SK-N-DZ (cell line): Measurements from ENCODE around the gene CYP2W1.
A peak's percentile ranks its signal among the peaks of the same experiment; 100 is the strongest.
"Not testable (repeated sequence)": the region's sequence is repeated elsewhere in the genome, so short reads cannot be mapped to it uniquely, and the experiment has no call there.

Experiments used
- DNase-seq: peaks from one replicate; pipeline ENCODE4 v3.0.0-alpha.2; 2015; ENCODE audit warnings: low spot score

Gene CYP2W1

DNA sequence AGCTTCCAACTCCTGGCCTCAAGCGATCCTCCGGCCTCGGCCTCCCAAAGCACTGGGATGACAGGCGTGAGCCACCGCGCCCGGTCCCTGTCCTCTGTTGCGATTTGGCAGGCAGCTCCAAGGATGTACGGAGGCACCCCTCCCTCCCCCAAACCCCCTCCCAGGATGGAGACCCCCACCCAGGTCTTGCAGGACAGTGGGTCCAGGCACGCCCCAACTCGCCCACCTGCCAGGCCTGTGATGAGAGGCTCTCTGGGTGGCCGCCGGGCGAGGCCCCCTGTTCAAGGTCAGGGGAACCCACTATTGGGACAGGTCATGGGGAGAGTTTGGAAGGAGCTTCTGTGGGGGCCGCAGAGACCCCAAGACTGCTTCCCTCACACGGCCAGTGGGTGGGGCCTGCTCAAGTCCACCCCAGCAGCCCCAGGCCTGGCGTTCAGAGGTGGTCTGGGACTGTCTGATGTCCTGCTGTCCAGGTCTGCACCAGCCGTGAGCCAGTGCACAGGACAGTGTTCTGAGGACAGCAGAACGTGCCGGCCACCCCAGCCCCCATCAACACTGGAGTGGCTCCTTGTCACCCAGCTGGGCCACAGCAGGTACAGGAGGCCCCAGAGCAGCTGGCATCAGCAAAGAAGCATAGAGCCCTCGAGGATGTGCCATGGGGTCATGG lies 31.0 kb upstream of the CYP2W1 start:
- no peak for DNase-seq

DNA sequence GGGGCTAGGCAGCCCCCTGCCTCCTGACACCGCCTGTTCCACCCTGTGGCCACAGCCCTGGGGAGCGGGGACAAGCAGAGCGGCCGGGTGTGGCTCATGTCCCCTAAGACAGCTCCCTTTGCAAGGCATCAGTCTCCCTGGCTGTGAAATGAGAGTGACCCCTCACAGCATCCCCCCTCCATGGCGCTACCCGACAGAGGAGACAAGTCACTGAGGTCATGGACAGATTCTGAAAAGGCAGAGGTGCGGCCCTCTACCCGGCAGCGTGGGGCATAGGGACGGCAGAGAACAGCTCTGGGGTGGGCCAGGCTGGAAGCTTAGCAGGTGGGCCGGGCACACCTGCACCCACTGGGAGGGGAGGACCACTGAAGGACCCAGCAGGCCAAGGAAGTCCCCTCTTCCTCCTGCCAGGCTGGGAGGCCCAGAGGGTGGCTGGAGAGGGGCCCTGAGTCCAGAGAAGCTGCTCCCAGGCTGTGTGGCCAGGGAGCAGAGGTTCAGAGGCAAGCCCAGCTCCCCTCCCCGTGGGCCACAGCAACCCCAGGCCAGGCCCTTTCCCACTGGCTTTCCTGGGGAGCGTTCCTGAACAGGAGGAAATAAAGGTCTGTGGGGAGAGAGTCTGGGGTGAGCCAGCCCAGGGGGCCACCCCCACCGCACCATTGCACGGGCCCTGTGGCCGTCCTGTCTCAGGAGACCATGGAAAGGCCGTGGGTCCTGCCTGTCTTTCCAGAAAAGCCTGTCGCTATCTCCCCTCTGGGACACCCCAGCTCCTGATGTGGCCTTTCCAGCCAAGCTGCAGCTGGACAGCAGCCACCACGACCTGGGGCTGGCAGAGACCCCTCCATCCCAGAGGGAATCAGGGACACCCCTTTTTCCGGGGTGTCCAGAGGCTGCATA lies 30.2 kb upstream of the CYP2W1 start:
- no peak for DNase-seq

DNA sequence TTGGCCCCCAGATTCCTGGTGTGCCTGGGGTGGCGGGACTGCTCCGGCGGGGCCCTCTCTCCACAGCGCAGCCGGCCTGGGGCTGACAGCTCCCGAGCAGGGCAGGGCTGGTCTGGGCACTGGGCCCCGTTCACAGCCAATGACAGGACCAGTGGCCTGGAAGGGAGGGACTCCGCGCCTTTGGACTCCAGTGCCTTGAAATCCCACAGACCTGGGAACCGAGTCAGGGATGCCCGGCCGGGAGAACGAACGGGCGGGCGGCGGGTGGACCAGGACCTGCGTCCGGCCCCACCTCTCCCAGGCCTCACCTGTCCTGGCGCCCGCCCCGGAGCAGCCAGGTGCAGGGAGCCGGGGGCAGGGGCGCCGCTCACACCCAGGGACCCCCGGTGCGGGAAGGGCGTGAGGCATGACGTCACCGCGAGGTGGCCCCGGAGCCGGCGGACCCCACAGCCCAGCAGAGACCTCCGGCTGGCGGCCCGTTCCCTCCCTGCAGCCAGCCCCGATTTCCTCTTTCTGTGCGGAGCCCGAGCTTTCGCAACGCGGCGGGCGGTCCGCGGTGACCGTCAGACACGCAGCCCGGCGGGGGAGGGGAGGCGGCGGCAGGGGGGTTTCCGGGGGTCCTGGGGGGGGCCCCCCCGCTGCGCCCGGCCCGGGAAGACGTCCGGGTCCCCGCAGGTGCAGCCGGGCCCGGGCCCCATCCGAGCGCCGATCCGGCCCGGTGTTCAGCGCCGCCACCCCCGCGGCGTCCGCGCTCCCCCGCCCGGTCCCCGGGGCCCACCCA lies 29.2 kb upstream of the CYP2W1 start:
- peak; percentile 67 for DNase-seq

- DNase-seq, result no peak
Measured at GRCh38 chr7:954330-955238, 28.4 kb upstream of the CYP2W1 start, which contains the start of gene ADAP1. TSS of gene ADAP1 (minus strand) at chr7:954680. CDS start at chr7:954477, 203 bp downstream.

DNA sequence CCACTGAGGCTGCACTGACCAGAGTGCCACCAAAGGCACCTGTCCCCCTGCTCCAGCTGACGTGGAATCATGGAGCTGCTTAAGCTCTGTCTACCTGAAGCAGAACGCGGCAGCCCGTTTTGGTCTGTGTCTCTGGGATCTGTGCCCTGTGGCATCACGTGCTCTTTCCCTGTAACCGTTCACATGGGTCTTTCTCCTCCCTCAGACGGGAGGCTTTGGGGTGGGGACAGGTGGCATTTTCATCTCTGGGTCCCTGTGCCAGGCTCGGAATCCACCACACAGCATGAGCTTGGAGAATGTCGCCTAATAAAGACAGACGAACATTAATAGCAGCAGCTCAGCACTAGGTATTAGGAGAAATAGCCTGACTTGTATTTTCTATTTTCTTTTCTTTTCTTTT lies 26.9 kb upstream of the CYP2W1 start:
- DNase-seq, result no peak

DNA sequence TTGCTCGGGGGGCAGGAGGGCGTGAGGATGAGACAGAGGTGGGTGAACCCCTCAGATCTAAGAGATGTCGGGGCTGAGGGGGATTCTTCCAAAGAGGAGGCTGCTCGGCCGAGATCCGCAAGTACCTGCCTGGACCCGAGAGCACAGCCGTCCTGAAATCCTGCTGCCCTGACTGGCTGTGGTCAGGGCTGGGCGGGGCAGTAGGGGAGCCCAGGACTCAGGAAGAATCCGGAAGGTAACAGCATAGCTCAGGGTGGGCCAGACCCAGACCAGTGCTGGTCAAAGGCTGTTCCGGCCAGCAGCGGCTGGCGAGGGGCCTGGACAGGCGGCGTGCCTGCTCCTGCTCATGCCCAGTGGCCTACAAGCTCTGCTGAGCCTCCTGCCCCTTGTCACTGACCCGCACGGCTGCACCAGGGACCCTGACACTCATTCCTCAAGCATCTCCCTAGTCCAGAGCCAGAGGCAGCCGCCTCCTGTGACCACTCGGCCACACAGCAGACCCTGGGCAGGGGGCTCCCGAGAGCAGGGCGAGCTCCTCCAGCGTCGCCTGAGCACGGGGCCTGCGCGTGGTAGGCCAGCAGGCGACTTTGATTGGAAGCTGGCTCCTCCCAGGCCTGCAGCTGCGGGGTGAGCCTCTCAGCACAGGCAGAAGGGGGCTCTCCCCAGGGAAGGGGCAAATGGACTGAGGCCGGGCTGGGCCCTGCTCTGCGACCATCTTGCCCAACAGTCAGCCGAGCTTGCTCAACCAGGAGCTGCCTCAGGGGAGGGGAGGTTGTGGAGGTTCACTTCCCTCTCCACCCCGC lies 25.4 kb upstream of the CYP2W1 start:
- peak; percentile 91 for DNase-seq

DNA sequence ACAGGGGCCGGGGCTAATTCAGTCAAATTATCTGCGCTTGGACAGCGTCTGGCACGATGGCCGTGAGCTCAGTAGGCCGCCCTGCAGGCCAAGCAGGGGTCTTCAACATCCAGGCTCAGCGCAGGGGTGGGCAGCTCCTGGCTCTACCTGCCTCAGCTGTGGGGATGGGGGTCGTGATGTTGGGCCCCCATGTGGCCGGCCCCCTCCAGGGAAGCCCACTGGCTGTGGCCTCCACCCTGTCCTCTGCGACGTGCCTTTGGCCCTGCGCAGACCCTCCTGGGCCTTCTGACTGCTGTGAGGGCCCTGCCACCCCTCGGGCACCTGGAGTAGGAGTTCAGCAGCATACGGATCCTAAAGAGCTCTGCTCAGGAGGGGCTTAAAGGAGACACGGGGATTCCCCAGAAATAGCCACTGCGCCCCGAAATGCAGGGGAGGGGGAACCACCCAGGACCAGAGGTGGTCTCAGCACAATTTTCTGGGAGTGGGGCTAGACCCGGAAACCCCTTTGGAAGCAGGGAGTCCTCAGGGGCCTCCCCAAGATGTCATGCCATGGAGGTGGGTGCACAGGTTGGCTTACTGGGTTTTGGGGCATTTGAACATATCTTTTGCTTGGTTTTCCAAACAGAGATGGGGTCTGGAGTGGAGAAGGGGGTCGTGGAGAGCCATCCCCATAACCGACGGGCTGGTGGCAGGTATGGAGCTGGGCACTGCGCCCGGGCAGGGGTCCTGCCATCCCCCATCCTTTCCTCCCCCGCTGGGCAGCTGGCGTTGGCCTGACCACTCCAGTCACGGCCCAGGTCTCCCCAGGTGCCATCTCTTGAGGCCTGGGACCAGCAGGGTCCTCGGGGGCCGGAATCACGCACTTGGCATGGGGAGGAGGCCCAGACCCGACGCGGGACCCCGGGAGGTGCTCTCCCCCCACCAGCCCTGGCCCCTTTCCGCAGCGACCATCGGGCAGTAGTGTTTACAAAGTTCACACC lies 24.5 kb upstream of the CYP2W1 start:
- no peak for DNase-seq

- DNase-seq, result no peak
Measured at GRCh38 chr7:959271-959670, 23.7 kb upstream of the CYP2W1 start.

DNA sequence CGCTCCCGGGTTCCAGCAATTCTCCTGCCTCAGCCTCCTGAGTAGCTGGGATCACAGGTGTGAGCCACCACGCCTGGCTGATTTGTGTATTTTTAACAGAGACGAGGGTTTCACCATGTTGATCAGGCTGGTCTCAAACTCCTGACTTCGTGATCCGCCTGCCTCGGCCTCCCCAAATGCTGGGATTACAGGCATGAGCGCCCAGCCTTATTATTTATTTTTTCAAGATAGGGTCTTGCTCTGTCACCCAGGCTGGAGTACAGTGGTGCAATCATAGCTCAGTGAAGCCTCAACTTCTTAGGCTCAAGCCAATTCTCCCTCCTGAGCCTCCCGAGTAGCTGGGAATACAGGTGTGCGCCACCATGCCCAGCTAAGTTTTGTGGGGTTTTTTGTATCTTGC lies 23.2 kb upstream of the CYP2W1 start:
- DNase-seq, result not testable (repeated sequence)

GRCh38 chr7:960269-960871 lies 22.6 kb upstream of the CYP2W1 start:
- peak; percentile 76 for DNase-seq

GRCh38 chr7:960972-961371 lies 22.0 kb upstream of the CYP2W1 start:
- DNase-seq, result not testable (repeated sequence)

GRCh38 chr7:961546-962400 lies 21.2 kb upstream of the CYP2W1 start:
- no peak for DNase-seq

DNA sequence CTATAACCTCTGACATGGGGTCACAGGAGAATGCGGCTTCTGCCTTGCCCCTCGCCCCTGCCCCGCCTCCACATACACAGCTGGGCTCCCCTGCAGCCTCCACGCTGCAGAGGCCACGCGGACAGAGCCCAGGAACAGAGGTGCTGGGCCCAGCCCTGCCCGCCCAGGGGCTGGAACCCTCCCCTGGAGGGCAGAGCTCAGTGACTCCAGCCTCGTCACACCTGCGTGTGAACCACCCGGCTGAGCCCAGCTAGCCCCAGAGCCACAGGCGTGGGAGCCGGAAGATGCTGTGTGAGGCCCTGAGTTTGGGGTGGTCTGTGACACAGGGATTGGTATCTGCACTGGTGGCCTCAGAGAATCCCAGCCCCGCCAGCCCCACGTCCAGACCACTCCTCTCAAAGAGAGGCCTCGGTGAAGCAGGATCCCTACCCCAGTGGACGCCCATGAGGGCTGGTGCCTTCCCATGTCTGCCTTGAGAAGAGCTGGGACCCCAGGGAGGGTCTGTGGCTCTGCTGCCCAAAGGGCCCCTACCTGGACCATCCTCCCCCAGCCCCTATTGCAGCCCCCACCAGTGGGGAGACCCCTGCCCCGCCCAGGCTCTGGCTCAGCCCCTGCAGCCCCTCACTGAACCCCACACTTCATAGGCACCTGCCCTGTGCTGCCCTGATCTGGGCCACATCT lies 20.4 kb upstream of the CYP2W1 start:
- no peak for DNase-seq

DNA sequence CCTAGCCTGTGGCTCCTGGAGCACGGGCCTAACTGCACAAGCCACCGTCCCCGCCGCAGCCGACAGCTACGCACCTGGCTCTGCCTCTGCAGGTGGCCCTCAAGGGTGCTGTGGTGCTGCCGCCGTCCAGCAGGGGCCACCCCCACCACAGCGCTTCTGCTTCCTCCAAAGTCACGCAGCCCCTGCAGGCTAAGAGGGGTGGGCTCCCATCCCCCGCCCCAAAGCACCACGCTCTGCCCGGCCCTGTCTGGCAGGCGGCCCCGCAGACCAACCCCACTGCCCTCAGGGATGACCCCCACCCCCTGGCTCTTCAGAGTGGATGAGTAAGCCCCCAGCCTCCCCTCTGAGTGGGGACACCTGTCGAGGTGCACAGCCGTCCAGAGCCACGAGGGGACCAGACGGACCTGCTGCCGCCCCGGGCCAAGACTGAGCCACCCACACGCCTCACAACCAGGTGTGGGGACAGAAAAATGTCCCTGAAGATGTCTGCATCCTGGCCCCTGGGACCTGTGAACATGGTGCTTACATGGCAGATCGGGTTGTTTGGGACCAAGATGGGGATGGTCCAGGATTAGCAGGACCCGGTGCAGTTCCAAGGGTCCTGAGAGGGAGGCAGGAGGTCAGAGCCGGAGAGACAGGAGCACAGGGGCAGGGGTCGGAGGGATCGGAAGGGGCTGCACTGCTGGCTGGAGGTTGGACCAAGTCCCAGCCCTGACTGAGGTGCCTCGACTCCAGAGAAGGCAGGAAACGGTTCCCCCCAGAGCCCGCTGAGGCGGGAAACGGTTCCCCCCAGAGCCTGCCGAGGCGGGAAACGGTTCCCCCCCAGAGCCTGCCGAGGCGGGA lies 19.5 kb upstream of the CYP2W1 start:
- DNase-seq, result no peak

DNA sequence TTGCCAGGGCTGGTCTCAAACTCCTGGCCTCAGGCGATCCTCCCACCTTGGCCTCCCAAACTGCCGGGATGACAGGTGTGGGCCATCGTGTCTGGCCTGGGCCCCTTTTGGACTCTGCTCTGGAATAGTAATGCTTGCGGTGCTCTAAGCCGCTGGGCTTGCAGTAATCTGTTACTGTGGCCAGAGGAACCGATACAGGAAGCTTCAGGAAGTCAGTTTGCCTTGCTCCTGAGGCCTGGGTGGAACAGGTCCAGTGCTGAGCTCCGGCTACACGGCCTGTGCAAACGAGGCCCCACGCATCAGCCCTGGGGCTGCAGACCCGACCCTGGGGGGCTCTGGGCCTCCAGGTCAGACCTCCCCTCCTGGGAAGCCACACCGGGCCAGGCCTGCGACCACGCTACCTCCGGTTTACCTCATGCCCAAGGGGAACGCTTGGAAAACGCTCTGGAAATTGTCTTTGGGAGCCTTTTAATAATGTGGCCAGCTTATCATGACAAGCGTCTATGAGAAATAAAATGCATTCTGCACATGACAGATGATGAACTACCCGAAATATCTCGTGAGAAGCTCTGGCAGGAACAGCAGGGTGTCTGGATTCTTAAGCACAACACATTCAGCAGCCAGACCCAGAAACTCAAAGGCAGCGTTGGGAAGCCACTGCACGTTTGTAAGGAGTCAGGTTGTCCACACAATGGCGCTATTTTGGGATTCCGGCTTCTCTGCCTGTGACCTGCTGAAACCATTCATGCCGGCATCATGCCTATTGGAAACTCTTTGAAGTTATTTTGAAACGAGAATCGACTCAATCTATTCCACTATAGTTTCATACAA lies 18.4 kb upstream of the CYP2W1 start:
- peak; percentile 62 for DNase-seq
